Parathyroid adenoma (tissue), 2 donors: ENCODE measurements around the gene ZXDC.

Source experiments
- H2AFZ ChIP-seq: fragments of 300-600 bp; sonication (generic); one replicate; pipeline ENCODE4 v1.7.0; 2017; ENCODE audit warnings: antibody characterized with exemption, mild to moderate bottlenecking
- H3K27ac ChIP-seq: fragments of 300-600 bp; sonication (generic); one replicate; pipeline ENCODE4 v1.7.0; 2017
- H3K27me3 ChIP-seq: fragments of 300-600 bp; sonication (generic); one replicate; pipeline ENCODE4 v1.7.0; 2017; ENCODE audit warnings: low read length; ENCODE audit not compliant: control insufficient read depth, insufficient read depth
- H3K36me3 ChIP-seq: fragments of 300-600 bp; sonication (generic); one replicate; pipeline ENCODE4 v1.7.0; 2017; ENCODE audit warnings: low read length; ENCODE audit not compliant: control insufficient read depth, insufficient read depth
- H3K4me1 ChIP-seq: fragments of 300-600 bp; sonication (generic); one replicate; pipeline ENCODE4 v1.7.0; 2017; ENCODE audit warnings: control low read depth
- H3K4me2 ChIP-seq: fragments of 300-600 bp; sonication (generic); one replicate; pipeline ENCODE4 v1.7.0; 2017; ENCODE audit warnings: low read length
- H3K4me3 ChIP-seq: fragments of 300-600 bp; sonication (generic); one replicate; pipeline ENCODE4 v1.7.0; 2017; ENCODE audit warnings: low read depth, low read length
- H3K79me2 ChIP-seq: fragments of 300-600 bp; sonication (generic); one replicate; pipeline ENCODE4 v1.7.0; 2017; ENCODE audit warnings: control low read depth
- H3K9ac ChIP-seq: fragments of 300-600 bp; sonication (generic); one replicate; pipeline ENCODE4 v1.7.0; 2017; ENCODE audit warnings: mild to moderate bottlenecking
- H3K9me3 ChIP-seq: fragments of 300-600 bp; sonication (generic); one replicate; pipeline ENCODE4 v1.7.0; 2017; ENCODE audit warnings: low read length; ENCODE audit not compliant: control insufficient read depth
- CTCF ChIP-seq: fragments of 300-600 bp; sonication (generic); IDR thresholded peaks from one replicate; pipeline ENCODE4 v1.7.0; 2017; ENCODE audit warnings: antibody characterized with exemption, mild to moderate bottlenecking
- donor health status: primary hyperparathyroidism.

Gene ZXDC

GRCh38 chr3:126502656-126503055 is 27.0 kb upstream of the ZXDC start:
- Histone ChIP-seq H3K9ac (no peak overlapping the region), H3K4me3 (no peak overlapping the region), H3K79me2 (no peaks in the 10 kb centered on the region), H3K4me1 (no peaks in the 10 kb centered on the region), H3K9me3 (no peaks in the 10 kb centered on the region), H2AFZ (no peak overlapping the region), H3K27ac (no peak overlapping the region), H3K27me3 (no peaks in the 10 kb centered on the region), H3K36me3 (no peaks in the 10 kb centered on the region), H3K4me2 (no peak overlapping the region)
- TF ChIP-seq CTCF: no peak

GRCh38 chr3:126501736-126502135 is 26.0 kb upstream of the ZXDC start:
- no peak overlapping the region for H3K4me2 ChIP-seq
- no peaks in the 10 kb centered on the region for H3K4me1 ChIP-seq
- no peaks in the 10 kb centered on the region for H3K9me3 ChIP-seq
- H2AFZ ChIP-seq: no peak overlapping the region
- no peaks in the 10 kb centered on the region for H3K27me3 ChIP-seq
- H3K4me3 ChIP-seq: no peak overlapping the region
- no peak overlapping the region for H3K27ac ChIP-seq
- no peaks in the 10 kb centered on the region for H3K79me2 ChIP-seq
- H3K9ac ChIP-seq: no peak overlapping the region
- TF ChIP-seq CTCF: no peak
- H3K36me3 ChIP-seq: no peaks in the 10 kb centered on the region

GRCh38 chr3:126501054-126501453 is 25.4 kb upstream of the ZXDC start:
- Histone ChIP-seq H3K27ac (no peak overlapping the region), H3K4me3 (no peak overlapping the region), H2AFZ (no peak overlapping the region), H3K9me3 (no peaks in the 10 kb centered on the region), H3K9ac (no peak overlapping the region), H3K4me1 (no peaks in the 10 kb centered on the region), H3K4me2 (no peak overlapping the region), H3K36me3 (no peaks in the 10 kb centered on the region), H3K79me2 (no peaks in the 10 kb centered on the region), H3K27me3 (no peaks in the 10 kb centered on the region)
- TF ChIP-seq CTCF: no peak

- no peak overlapping the region for H3K4me2 ChIP-seq
- no peaks in the 10 kb centered on the region for H3K9me3 ChIP-seq
- H3K36me3 ChIP-seq: no peaks in the 10 kb centered on the region
- H2AFZ ChIP-seq: no peak overlapping the region
- TF ChIP-seq CTCF: no peak
- H3K27ac ChIP-seq: no peak overlapping the region
- no peaks in the 10 kb centered on the region for H3K79me2 ChIP-seq
- no peak overlapping the region for H3K4me3 ChIP-seq
- H3K9ac ChIP-seq: no peak overlapping the region
- no peaks in the 10 kb centered on the region for H3K27me3 ChIP-seq
- no peaks in the 10 kb centered on the region for H3K4me1 ChIP-seq
These were observed 24.3 kb upstream of the ZXDC start for GRCh38 chr3:126500016-126500415.

GRCh38 chr3:126499401-126499800 is 23.7 kb upstream of the ZXDC start:
- no peak overlapping the region for H2AFZ ChIP-seq
- H3K79me2 ChIP-seq: no peaks in the 10 kb centered on the region
- H3K27ac ChIP-seq: no peak overlapping the region
- H3K9ac ChIP-seq: no peak overlapping the region
- no peaks in the 10 kb centered on the region for H3K27me3 ChIP-seq
- no peaks in the 10 kb centered on the region for H3K9me3 ChIP-seq
- no peak overlapping the region for H3K4me2 ChIP-seq
- H3K36me3 ChIP-seq: no peaks in the 10 kb centered on the region
- TF ChIP-seq CTCF: no peak
- no peak overlapping the region for H3K4me3 ChIP-seq
- H3K4me1 ChIP-seq: no peaks in the 10 kb centered on the region
